Measurements from ENCODE around the gene SURF1.

DNA sequence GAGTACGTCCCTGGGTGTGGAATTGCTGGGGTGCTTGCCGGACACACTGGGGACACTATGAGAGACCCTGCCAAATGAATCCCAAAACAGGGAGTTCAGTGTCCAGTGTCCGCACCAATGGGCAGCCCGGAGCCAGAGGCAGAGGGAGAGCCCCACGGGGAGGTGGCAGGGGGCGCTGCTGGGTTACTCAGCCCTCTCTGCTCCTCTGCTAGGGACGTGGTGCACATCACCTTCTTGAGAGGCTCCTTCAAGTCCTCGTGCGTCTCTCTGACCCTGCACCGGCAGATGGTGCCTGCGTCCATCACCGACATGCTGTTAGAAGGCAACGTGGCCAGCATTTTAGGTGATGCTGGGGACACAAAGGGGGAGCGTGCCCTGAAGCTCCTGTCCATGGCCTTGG lies 40.7 kb upstream of the SURF1 start:
- TF ChIP-seq CTCF (IDR thresholded peaks at IDR 0.05) (no peak), EZH2 (IDR thresholded peaks at IDR 0.05; ENCODE audit: borderline replicate concordance, insufficient read depth, low read depth, low read length, poor library complexity, severe bottlenecking) (no peak)

Data from B cell (primary cell).